Neural cell (in vitro differentiated cells): ENCODE data around the gene SDK2.

Experiments used
- CTCF ChIP-seq: fragments of 450-650 bp; IDR thresholded peaks from 2 replicates; pipeline ENCODE4 v1.5.1; 2014; ENCODE audit warnings: antibody characterized with exemption, mild to moderate bottlenecking, moderate library complexity; ENCODE audit not compliant: poor library complexity, severe bottlenecking
- EP300 ChIP-seq: fragments of 450-650 bp; conservative IDR thresholded peaks from 2 replicates; pipeline ENCODE4 v1.6.1; 2014; ENCODE audit warnings: antibody characterized with exemption, mild to moderate bottlenecking, moderate library complexity; ENCODE audit not compliant: poor library complexity, severe bottlenecking
- EZH2 ChIP-seq: fragments of 200-600, 300-800 bp; shearing (Covaris generic), sonication (generic); IDR thresholded peaks from 2 replicates; pipeline ENCODE4 v1.6.1; 2014; ENCODE audit warnings: antibody characterized with exemption, low read length, borderline replicate concordance, mild to moderate bottlenecking; ENCODE audit not compliant: insufficient read depth, poor library complexity, severe bottlenecking
- POLR2AphosphoS5 ChIP-seq: IDR thresholded peaks from 2 replicates; pipeline ENCODE4 v1.6.1; 2012
- REST ChIP-seq: IDR thresholded peaks from 2 replicates; pipeline ENCODE4 v1.6.1; 2012; ENCODE audit warnings: borderline replicate concordance
- SMC3 ChIP-seq: fragments of 450-650 bp; conservative IDR thresholded peaks from 2 replicates; pipeline ENCODE4 v1.6.1; 2014; ENCODE audit warnings: antibody characterized with exemption, mild to moderate bottlenecking, moderate library complexity; ENCODE audit not compliant: poor library complexity
- TAF1 ChIP-seq: IDR thresholded peaks from 2 replicates; pipeline ENCODE4 v1.6.1; 2012; ENCODE audit warnings: low read depth

DNA sequence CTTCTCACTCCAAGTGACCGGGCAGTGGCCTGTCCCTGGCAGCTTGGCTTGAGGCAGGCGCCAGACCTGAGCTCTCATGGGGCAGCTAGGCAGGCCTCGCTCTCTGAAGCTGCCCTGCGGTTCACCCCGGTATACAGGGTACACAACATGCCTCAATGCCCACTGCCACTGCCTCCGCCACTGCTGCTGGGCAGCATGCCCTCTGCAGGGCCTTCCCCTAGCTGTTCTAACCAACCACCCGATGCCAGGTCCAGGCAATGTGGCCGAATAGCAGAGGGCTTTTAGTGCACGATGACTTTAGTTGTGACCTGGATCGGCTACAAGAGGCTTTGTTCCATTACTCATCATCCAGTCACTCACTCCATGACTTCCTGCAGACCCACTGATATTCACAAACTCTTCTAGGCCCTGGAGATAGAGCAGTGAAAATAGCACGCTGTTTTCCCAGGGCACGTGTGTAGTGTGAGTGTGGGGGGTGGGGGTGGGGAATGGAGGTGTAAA, 352.2 kb downstream of the SDK2 start:
- TF ChIP-seq CTCF (no peak), EZH2 (no peak), SMC3 (no peak), REST (no peak), EP300 (no peak), POLR2AphosphoS5 (no peak), TAF1 (no peak)
